ENCODE data around the gene SEMA5A. TPM values are rescaled to one million over a fixed set of nuclear protein-coding genes. Genes with fewer than 3 reads are reported as not detected.

SEMA5A gene
- total RNA-seq, 4 donors from 2014 or later, result 13.4 to 22.3 (median 18.5) TPM

- 26 to 50% methylated on average over 1 of the region's 1 CpG for WGBS, 2 donors
- TF ChIP-seq, protein P1, sequence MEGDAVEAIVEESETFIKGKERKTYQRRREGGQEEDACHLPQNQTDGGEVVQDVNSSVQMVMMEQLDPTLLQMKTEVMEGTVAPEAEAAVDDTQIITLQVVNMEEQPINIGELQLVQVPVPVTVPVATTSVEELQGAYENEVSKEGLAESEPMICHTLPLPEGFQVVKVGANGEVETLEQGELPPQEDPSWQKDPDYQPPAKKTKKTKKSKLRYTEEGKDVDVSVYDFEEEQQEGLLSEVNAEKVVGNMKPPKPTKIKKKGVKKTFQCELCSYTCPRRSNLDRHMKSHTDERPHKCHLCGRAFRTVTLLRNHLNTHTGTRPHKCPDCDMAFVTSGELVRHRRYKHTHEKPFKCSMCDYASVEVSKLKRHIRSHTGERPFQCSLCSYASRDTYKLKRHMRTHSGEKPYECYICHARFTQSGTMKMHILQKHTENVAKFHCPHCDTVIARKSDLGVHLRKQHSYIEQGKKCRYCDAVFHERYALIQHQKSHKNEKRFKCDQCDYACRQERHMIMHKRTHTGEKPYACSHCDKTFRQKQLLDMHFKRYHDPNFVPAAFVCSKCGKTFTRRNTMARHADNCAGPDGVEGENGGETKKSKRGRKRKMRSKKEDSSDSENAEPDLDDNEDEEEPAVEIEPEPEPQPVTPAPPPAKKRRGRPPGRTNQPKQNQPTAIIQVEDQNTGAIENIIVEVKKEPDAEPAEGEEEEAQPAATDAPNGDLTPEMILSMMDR (IDR thresholded peaks at IDR 0.05), result no peak
- no peak for TF ChIP-seq POLR2A (IDR thresholded peaks at IDR 0.05)
- DNase-seq (ENCODE audit: low spot score in 2 of 2), result no peak
- intact Hi-C loops (cut with DNase I; ENCODE audit: low total_unique reads), result no loop called here
- no peak overlapping the region for H3K4me3 ChIP-seq (ENCODE audit: low read depth, poor library complexity, severe bottlenecking)
Observed at GRCh38 chr5:9169557-9169902, 376.3 kb downstream of the SEMA5A start.

DNA sequence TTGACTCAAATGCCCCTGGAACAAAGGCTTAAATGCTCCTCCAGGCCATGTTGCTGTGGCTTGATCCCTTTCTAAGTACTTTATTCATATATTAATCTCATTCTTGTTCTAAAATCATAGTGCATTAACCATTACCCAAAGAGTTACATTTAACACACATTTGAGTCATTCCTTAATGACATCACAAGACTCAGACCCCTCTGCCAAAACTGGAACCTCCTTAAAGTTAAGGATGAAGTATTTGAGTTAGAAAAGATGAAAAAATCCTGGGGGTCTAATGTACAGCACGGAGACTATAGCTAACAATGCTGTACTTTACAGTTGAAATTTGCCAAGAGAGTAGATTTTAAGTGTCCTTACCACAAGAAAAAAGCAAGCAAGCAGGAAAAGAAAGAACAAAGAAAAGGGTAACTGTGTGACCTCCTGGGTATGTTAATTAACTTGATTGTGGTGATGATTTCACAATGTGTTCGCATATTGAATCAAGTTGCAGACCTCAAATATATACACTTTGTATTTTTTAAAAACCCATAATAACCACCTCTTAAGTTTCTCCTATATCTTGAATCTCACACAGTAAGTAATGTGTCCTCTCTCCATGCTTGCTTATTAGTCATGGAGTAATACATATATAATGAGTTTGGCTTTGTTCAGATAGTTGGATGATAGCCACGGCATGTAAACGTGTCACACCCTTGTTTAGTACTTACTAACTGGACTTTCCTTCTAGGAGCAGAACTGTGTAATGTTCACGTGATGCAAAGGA, 376.9 kb downstream of the SEMA5A start:
- TF ChIP-seq POLR2A (IDR thresholded peaks at IDR 0.05), result no peak
- TF ChIP-seq, protein P1 (IDR thresholded peaks at IDR 0.05), result no peak
- intact Hi-C loops (cut with DNase I; ENCODE audit: low total_unique reads), result no loop called here
- no peak for DNase-seq (ENCODE audit: low spot score in 2 of 2)
- WGBS, 2 donors, result 52 to 53% methylated on average over 5 of the region's 5 CpGs
- no peak overlapping the region for H3K4me3 ChIP-seq (ENCODE audit: low read depth, poor library complexity, severe bottlenecking)

GRCh38 chr5:9166202-9167112, 379.4 kb downstream of the SEMA5A start:
- no peak for DNase-seq (ENCODE audit: low spot score in 2 of 2)
- intact Hi-C loops (cut with DNase I; ENCODE audit: low total_unique reads), result no loop called here
- no peak overlapping the region for H3K4me3 ChIP-seq (ENCODE audit: low read depth, poor library complexity, severe bottlenecking)
- no peak for TF ChIP-seq POLR2A (IDR thresholded peaks at IDR 0.05)
- TF ChIP-seq, protein P1 (IDR thresholded peaks at IDR 0.05), result no peak
- 70 to 75% methylated on average over 7 of the region's 7 CpGs for WGBS, 2 donors

DNA sequence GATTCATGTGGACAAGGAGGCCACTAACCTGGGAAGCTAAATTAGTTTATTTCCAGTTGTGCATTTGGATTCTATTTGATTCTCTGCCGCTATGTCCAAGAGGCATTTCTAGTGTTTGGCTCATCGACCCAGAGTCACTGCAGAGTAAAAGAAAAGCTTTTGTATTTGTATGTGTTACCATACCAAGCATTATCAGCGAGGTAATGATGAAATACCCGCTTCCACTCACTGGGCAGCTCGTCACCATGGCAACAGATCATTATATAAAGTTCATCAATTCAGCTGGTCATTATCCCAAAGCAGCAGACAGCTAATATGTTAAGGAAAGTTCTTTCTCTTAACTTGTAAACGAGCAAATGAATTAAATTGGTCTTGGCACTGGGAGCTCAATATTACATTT, 380.3 kb downstream of the SEMA5A start:
- no peak for DNase-seq (ENCODE audit: low spot score in 2 of 2)
- TF ChIP-seq, protein P1 (IDR thresholded peaks at IDR 0.05), result no peak
- no peak for TF ChIP-seq POLR2A (IDR thresholded peaks at IDR 0.05)
- 88 to 93% methylated on average over 6 of the region's 6 CpGs for WGBS, 2 donors
- no peak overlapping the region for H3K4me3 ChIP-seq (ENCODE audit: low read depth, poor library complexity, severe bottlenecking)
- intact Hi-C loops (cut with DNase I; ENCODE audit: low total_unique reads), result no loop called here

GRCh38 chr5:9160747-9161146, 385.1 kb downstream of the SEMA5A start:
- intact Hi-C loops (cut with DNase I; ENCODE audit: low total_unique reads), result no loop called here
- WGBS, 2 donors, result 65 to 78% methylated on average over 1 of the region's 1 CpG
- H3K4me3 ChIP-seq (ENCODE audit: low read depth, poor library complexity, severe bottlenecking), result no peak overlapping the region
- no peak for DNase-seq (ENCODE audit: low spot score in 2 of 2)
- TF ChIP-seq, protein P1 (IDR thresholded peaks at IDR 0.05), result no peak
- TF ChIP-seq POLR2A (IDR thresholded peaks at IDR 0.05), result no peak

All from lower leg skin (tissue), 4 donors.